PC-3 (cell line): ENCODE measurements around the gene ELL2. TPM values are rescaled to one million over a fixed set of nuclear protein-coding genes. Genes with fewer than 3 reads are reported as not detected.

ENCODE experiments used
- ATAC-seq: fragments of 200-7000 bp; cut with Tn5 transposase; 2 replicates; pipeline ENCODE4 v1.9.1; 2020; ENCODE audit warnings: mild to moderate bottlenecking, moderate library complexity
- BruUV-seq: library from RNA; stranded (reverse); fragments of 400-500 nt; replicated peaks from 2 replicates; lab custom pipeline; 2021; lab: Mats Ljungman, UMichigan
- CTCF ChIA-PET: fragments of 300-600 bp; sonication (Branson Sonifier 250); formaldehyde crosslinking; loops from one replicate; lab custom pipeline; 2022; ENCODE audit warnings: antibody characterized with exemption; lab: Charles Lee
- POLR2A ChIA-PET: fragments of 300-600 bp; sonication (Branson Sonifier 250); formaldehyde crosslinking; loops from one replicate; lab custom pipeline; 2022; ENCODE audit warnings: antibody characterized with exemption; ENCODE audit not compliant: unreplicated experiment; lab: Charles Lee
- DNase-seq: peaks from one replicate; pipeline ENCODE4 v3.0.0-alpha.2; 2015
- H2AFZ ChIP-seq: fragments of 300-600 bp; sonication (generic); 2 replicates; pipeline ENCODE4 v1.6.0; 2016; ENCODE audit warnings: antibody characterized with exemption, low read length
- H3F3A ChIP-seq: fragments of 300-600 bp; sonication (generic); one replicate; pipeline ENCODE4 v1.6.0; 2017; ENCODE audit warnings: antibody characterized with exemption, low read length, control low read depth, mild to moderate bottlenecking; ENCODE audit not compliant: unreplicated experiment
- H3K27ac ChIP-seq: fragments of 300-600 bp; sonication (generic); 2 replicates; pipeline ENCODE4 v1.5.1; 2016; ENCODE audit warnings: mild to moderate bottlenecking, low read length
- H3K27me3 ChIP-seq: fragments of 300-600 bp; sonication (generic); 2 replicates; pipeline ENCODE4 v1.6.1; 2016; ENCODE audit warnings: low read length, mixed read lengths
- H3K36me3 ChIP-seq: fragments of 300-600 bp; sonication (generic); 2 replicates; pipeline ENCODE4 v1.6.1; 2016; ENCODE audit warnings: low read depth, mixed run types, low read length, mixed read lengths
- H3K4me1 ChIP-seq: fragments of 300-600 bp; sonication (generic); 2 replicates; pipeline ENCODE4 v1.5.1; 2016; ENCODE audit warnings: low read length; ENCODE audit not compliant: insufficient read depth
- H3K4me2 ChIP-seq: fragments of 300-600 bp; sonication (generic); 2 replicates; pipeline ENCODE4 v1.6.0; 2016; ENCODE audit warnings: low read length
- H3K4me3 ChIP-seq: fragments of 300-600 bp; sonication (generic); 2 replicates; pipeline ENCODE4 v1.5.1; 2016; ENCODE audit warnings: mild to moderate bottlenecking, low read length, mixed read lengths
- H3K79me2 ChIP-seq: fragments of 300-600 bp; sonication (generic); 2 replicates; pipeline ENCODE4 v1.6.1; 2017; ENCODE audit warnings: low read length, mixed read lengths
- H3K9ac ChIP-seq: fragments of 300-600 bp; sonication (generic); 2 replicates; pipeline ENCODE4 v1.6.0; 2016; ENCODE audit warnings: mild to moderate bottlenecking, low read length
- H3K9me2 ChIP-seq: fragments of 300-600 bp; sonication (generic); replicated peaks from 2 replicates; pipeline ENCODE4 v1.6.1; 2016; ENCODE audit warnings: mixed run types, low read length, mixed read lengths
- H3K9me3 ChIP-seq: fragments of 300-600 bp; sonication (generic); 2 replicates; pipeline ENCODE4 v1.6.1; 2016; ENCODE audit warnings: low read length, mixed read lengths
- H4K20me1 ChIP-seq: fragments of 300-600 bp; sonication (generic); 2 replicates; pipeline ENCODE4 v1.6.1; 2016; ENCODE audit warnings: low read length, mixed read lengths
- CTCF ChIP-seq: fragments of 300-600 bp; sonication (generic); conservative IDR thresholded peaks from 2 replicates; pipeline ENCODE4 v1.5.1; 2017; ENCODE audit warnings: antibody characterized with exemption, low read depth, mild to moderate bottlenecking, low read length
- EZH2 ChIP-seq: fragments of 300-600 bp; sonication (generic); IDR thresholded peaks from one replicate; pipeline ENCODE4 v1.6.1; 2017; ENCODE audit warnings: antibody characterized with exemption, mild to moderate bottlenecking, low read length; ENCODE audit not compliant: unreplicated experiment
- EZH2phosphoT487 ChIP-seq: fragments of 300-600 bp; sonication (generic); IDR thresholded peaks from 2 replicates; pipeline ENCODE4 v1.6.1; 2018; ENCODE audit warnings: mild to moderate bottlenecking, antibody characterized with exemption, low read length, borderline replicate concordance
- intact Hi-C: fragments of 100-400 bp; cut with micrococcal nuclease; formaldehyde crosslinking; loops from 2 replicates; pipeline ENCODE4 v1.9.0; 2023
- total RNA-seq: library from RNA; depleted of rRNA; stranded (reverse); fragments of >200 nt; gene quantifications from 2 replicates; pipeline ENCODE4 v1.2.3, GENCODE V29; 2014

Gene ELL2
- total RNA-seq, 1 experiment from 2014 or later = 72.2 TPM

GRCh38 chr5:95842854-95843544 lies 118.7 kb downstream of the ELL2 start:
- CTCF ChIA-PET = interaction anchor here (0.5 to 0.8 kb wide), 2 partner anchors 62 kb away, joined by 3 to 8 read pairs; no protein-coding TSS in a partner anchor

GRCh38 chr5:95841914-95842812 lies 119.5 kb downstream of the ELL2 start:
- peaks cover 7% of the 10 kb centered on the region; the same call in 1 of the 2 replicates for H3K4me1 ChIP-seq
- H2AFZ ChIP-seq = no peak overlapping the region
- BruUV-seq = no TSS peak
- H3K9me2 ChIP-seq = no peaks in the 10 kb centered on the region
- no peak overlapping the region for H3K9ac ChIP-seq
- ChIA-PET CTCF (interaction anchor here (0.5 kb wide), 1 partner anchor 61 kb away, joined by 3 read pairs; no protein-coding TSS in a partner anchor), POLR2A (no interaction called here)
- TF ChIP-seq EZH2phosphoT487 (no peak), EZH2 (no peak), CTCF (no peak)
- H3F3A ChIP-seq = no peaks in the 10 kb centered on the region
- H3K79me2 ChIP-seq = no peaks in the 10 kb centered on the region
- H3K27me3 ChIP-seq = no peaks in the 10 kb centered on the region
- no peak overlapping the region for H3K4me2 ChIP-seq
- H3K36me3 ChIP-seq = no peaks in the 10 kb centered on the region
- ATAC-seq = no peak
- H3K4me3 ChIP-seq = no peak overlapping the region
- H4K20me1 ChIP-seq = no peaks in the 10 kb centered on the region
- DNase-seq = no peak
- intact Hi-C loops = loop anchor here (10.0 kb wide), 1 partner anchor 557 kb away; the partner anchor contains the start of gene MCTP1
- no peaks in the 10 kb centered on the region for H3K9me3 ChIP-seq
- no peak overlapping the region for H3K27ac ChIP-seq

More at GRCh38 chr5:95842854-95843544, 118.7 kb downstream of the ELL2 start:
- H4K20me1 ChIP-seq = no peaks in the 10 kb centered on the region
- H3K9me2 ChIP-seq = no peaks in the 10 kb centered on the region
- H3K4me2 ChIP-seq = no peak overlapping the region
- H2AFZ ChIP-seq = peak overlapping the region; percentile 53
- H3K27ac ChIP-seq = peak overlapping the region; percentile 49
- DNase-seq (peak; percentile 62), ATAC-seq (peak; percentile 81)
- no peaks in the 10 kb centered on the region for H3K9me3 ChIP-seq
- intact Hi-C loops = loop anchor here (1.0 to 10.0 kb wide), 2 partner anchors 62 to 558 kb away; partner anchors contain the start of gene MCTP1
- no peak for TF ChIP-seq EZH2
- peak; percentile 46 for TF ChIP-seq CTCF
- no peak for TF ChIP-seq EZH2phosphoT487
- H3K27me3 ChIP-seq = no peaks in the 10 kb centered on the region
- no peak overlapping the region for H3K9ac ChIP-seq
- BruUV-seq = no TSS peak
- H3K79me2 ChIP-seq = no peaks in the 10 kb centered on the region
- POLR2A ChIA-PET = no interaction called here
- peaks cover 7% of the 10 kb centered on the region; the same call in 1 of the 2 replicates for H3K4me1 ChIP-seq
- H3F3A ChIP-seq = no peaks in the 10 kb centered on the region
- no peaks in the 10 kb centered on the region for H3K36me3 ChIP-seq
- H3K4me3 ChIP-seq = no peak overlapping the region
